NK-92 (cell line): ENCODE data around the gene USP17L12.
"Not testable (repeated sequence)": the region's sequence is repeated elsewhere in the genome, so short reads cannot be mapped to it uniquely, and the experiment has no call there.

ENCODE experiments used
- DNase-seq: peaks from one replicate; lab custom pipeline; 2025; ENCODE audit not compliant: unreplicated experiment; lab: John Stamatoyannopoulos, UW

USP17L12 gene, protein sequence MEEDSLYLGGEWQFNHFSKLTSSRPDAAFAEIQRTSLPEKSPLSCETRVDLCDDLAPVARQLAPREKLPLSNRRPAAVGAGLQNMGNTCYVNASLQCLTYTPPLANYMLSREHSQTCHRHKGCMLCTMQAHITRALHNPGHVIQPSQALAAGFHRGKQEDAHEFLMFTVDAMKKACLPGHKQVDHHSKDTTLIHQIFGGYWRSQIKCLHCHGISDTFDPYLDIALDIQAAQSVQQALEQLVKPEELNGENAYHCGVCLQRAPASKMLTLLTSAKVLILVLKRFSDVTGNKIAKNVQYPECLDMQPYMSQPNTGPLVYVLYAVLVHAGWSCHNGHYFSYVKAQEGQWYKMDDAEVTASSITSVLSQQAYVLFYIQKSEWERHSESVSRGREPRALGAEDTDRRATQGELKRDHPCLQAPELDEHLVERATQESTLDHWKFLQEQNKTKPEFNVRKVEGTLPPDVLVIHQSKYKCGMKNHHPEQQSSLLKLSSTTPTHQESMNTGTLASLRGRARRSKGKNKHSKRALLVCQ

DNA sequence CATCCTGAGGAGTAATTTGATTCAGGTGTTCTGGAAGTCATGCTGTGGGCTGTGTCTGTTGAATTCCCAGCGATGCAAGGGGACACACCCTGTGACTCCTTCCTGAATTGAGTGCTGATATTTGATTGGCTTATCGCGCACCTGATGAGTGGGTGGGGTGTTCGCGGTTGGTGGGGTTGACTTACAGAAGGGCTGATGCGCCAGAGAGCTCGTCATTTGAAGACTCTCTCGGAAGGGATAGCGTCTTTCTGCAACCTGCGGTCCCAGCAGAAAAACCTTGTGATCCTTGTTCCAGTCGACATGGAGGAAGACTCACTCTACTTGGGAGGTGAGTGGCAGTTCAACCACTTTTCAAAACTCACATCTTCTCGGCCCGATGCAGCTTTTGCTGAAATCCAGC is at the start of gene USP17L12:
Gene USP17L12, plus strand, starts transcription at position 301 of the 400 bp plus-strand sequence. Its CDS starts 0 bp downstream, at position 301.
- DNase-seq: not testable (repeated sequence)

GRCh38 chr4:9210357-9210756 is 9.6 kb upstream of the USP17L12 start, which contains the start of gene USP17L10:
TSS of gene USP17L10 (plus strand) at chr4:9210657. CDS start at chr4:9210657, 0 bp downstream.
- DNase-seq: not testable (repeated sequence)

- DNase-seq: not testable (repeated sequence)
Measured at GRCh38 chr4:9214701-9215100, 5.3 kb upstream of the USP17L12 start.

GRCh38 chr4:9215105-9215504 is 4.8 kb upstream of the USP17L12 start, which contains the start of gene USP17L11:
TSS of gene USP17L11 (plus strand) at chr4:9215405. CDS start at chr4:9215405, 0 bp downstream.
- not testable (repeated sequence) for DNase-seq

GRCh38 chr4:9224596-9224995 is 4.6 kb downstream of the USP17L12 start, which contains the start of gene USP17L13:
TSS of gene USP17L13 (plus strand) at chr4:9224896. CDS start at chr4:9224896, 0 bp downstream.
- not testable (repeated sequence) for DNase-seq

DNA sequence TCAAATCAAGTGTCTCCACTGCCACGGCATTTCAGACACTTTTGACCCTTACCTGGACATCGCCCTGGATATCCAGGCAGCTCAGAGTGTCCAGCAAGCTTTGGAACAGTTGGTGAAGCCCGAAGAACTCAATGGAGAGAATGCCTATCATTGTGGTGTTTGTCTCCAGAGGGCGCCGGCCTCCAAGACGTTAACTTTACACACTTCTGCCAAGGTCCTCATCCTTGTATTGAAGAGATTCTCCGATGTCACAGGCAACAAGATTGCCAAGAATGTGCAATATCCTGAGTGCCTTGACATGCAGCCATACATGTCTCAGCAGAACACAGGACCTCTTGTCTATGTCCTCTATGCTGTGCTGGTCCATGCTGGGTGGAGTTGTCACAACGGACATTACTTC is 10.3 kb downstream of the USP17L12 start:
- DNase-seq: not testable (repeated sequence)

DNA sequence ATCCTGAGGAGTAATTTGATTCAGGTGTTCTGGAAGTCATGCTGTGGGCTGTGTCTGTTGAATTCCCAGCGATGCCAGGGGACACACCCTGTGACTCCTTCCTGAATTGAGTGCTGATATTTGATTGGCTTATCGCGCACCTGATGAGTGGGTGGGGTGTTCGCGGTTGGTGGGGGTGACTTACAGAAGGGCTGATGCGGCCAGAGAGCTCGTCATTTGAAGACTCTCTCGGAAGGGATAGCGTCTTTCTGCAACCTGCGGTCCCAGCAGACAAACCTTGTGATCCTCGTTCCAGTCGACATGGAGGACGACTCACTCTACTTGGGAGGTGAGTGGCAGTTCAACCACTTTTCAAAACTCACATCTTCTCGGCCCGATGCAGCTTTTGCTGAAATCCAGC is 14.1 kb downstream of the USP17L12 start, which contains the start of gene USP17L15:
Gene USP17L15, plus strand, starts transcription at position 301 of the 400 bp plus-strand sequence. Its CDS starts 0 bp downstream, at position 301.
- DNase-seq: not testable (repeated sequence)

GRCh38 chr4:9238461-9238860 is 18.5 kb downstream of the USP17L12 start:
- DNase-seq: not testable (repeated sequence)

DNA sequence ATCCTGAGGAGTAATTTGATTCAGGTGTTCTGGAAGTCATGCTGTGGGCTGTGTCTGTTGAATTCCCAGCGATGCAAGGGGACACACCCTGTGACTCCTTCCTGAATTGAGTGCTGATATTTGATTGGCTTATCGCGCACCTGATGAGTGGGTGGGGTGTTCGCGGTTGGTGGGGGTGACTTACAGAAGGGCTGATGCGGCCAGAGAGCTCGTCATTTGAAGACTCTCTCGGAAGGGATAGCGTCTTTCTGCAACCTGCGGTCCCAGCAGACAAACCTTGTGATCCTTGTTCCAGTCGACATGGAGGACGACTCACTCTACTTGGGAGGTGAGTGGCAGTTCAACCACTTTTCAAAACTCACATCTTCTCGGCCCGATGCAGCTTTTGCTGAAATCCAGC is 23.6 kb downstream of the USP17L12 start, which contains the start of gene USP17L17:
Gene USP17L17, plus strand, starts transcription at position 301 of the 400 bp plus-strand sequence. Its CDS starts 0 bp downstream, at position 301.
- DNase-seq: not testable (repeated sequence)

DNA sequence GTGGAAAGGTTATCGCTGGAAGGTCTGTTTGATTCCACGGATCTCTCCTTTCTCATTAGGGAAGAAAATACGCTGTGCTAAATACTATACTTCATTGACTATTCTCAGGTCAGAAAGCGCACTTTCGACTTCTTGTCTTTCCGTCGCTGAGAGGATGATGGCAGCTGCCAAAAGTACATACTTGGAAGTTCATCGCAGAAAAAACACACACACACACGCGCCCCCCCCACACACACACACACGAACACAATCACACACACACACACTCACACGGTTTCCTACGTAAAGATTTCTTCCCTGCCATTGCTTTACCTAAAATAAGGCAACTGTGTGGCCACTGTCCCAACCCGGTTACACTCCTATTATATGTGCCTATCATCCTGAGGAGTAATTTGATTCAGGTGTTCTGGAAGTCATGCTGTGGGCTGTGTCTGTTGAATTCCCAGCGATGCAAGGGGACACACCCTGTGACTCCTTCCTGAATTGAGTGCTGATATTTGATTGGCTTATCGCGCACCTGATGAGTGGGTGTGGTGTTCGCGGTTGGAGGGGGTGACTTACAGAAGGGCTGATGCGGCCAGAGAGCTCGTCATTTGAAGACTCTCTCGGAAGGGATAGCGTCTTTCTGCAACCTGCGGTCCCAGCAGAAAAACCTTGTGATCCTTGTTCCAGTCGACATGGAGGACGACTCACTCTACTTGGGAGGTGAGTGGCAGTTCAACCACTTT is 28.2 kb downstream of the USP17L12 start, which contains the start of gene USP17L18:
Gene USP17L18, plus strand, starts transcription at position 678 of the 728 bp plus-strand sequence. Its CDS starts 0 bp downstream, at position 678.
- DNase-seq: not testable (repeated sequence)

DNA sequence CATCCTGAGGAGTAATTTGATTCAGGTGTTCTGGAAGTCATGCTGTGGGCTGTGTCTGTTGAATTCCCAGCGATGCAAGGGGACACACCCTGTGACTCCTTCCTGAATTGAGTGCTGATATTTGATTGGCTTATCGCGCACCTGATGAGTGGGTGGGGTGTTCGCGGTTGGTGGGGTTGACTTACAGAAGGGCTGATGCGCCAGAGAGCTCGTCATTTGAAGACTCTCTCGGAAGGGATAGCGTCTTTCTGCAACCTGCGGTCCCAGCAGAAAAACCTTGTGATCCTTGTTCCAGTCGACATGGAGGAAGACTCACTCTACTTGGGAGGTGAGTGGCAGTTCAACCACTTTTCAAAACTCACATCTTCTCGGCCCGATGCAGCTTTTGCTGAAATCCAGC is 33.1 kb downstream of the USP17L12 start, which contains the start of gene USP17L19:
Gene USP17L19, plus strand, starts transcription at position 301 of the 400 bp plus-strand sequence. Its CDS starts 0 bp downstream, at position 301.
- DNase-seq: not testable (repeated sequence)

DNA sequence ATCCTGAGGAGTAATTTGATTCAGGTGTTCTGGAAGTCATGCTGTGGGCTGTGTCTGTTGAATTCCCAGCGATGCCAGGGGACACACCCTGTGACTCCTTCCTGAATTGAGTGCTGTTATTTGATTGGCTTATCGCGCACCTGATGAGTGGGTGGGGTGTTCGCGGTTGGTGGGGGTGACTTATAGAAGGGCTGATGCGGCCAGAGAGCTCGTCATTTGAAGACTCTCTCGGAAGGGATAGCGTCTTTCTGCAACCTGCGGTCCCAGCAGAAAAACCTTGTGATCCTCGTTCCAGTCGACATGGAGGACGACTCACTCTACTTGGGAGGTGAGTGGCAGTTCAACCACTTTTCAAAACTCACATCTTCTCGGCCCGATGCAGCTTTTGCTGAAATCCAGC is 37.9 kb downstream of the USP17L12 start, which contains the start of gene USP17L20:
Gene USP17L20, plus strand, starts transcription at position 301 of the 400 bp plus-strand sequence. Its CDS starts 0 bp downstream, at position 301.
- not testable (repeated sequence) for DNase-seq

DNA sequence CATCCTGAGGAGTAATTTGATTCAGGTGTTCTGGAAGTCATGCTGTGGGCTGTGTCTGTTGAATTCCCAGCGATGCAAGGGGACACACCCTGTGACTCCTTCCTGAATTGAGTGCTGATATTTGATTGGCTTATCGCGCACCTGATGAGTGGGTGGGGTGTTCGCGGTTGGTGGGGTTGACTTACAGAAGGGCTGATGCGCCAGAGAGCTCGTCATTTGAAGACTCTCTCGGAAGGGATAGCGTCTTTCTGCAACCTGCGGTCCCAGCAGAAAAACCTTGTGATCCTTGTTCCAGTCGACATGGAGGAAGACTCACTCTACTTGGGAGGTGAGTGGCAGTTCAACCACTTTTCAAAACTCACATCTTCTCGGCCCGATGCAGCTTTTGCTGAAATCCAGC is 42.6 kb downstream of the USP17L12 start, which contains the start of gene USP17L21:
Gene USP17L21, plus strand, starts transcription at position 301 of the 400 bp plus-strand sequence. Its CDS starts 0 bp downstream, at position 301.
- DNase-seq: not testable (repeated sequence)

GRCh38 chr4:9267319-9267718 is 47.4 kb downstream of the USP17L12 start, which contains the start of gene USP17L22:
TSS of gene USP17L22 (plus strand) at chr4:9267619. CDS start at chr4:9267619, 0 bp downstream.
- DNase-seq: not testable (repeated sequence)
